OCI-LY7 (cell line): ENCODE results near the gene DPF3. TPM values are rescaled to one million over a fixed set of nuclear protein-coding genes. Genes with fewer than 3 reads are reported as not detected.

Experiments
- BruUV-seq: library from RNA; stranded (reverse); fragments of 400-500 nt; replicated peaks from 2 replicates; lab custom pipeline; 2021; lab: Mats Ljungman, UMichigan
- CTCF ChIA-PET: fragments of 300-600 bp; sonication (Branson Sonifier 250); formaldehyde crosslinking; loops from one replicate; lab custom pipeline; 2022; ENCODE audit warnings: antibody characterized with exemption; ENCODE audit not compliant: unreplicated experiment; lab: Charles Lee
- POLR2A ChIA-PET: fragments of 300-600 bp; sonication (Branson Sonifier 250); formaldehyde crosslinking; loops from one replicate; lab custom pipeline; 2022; ENCODE audit warnings: antibody characterized with exemption; lab: Charles Lee
- DNase-seq: peaks from one replicate; pipeline ENCODE4 v3.0.0-alpha.2; 2015; ENCODE audit warnings: low spot score
- H2AFZ ChIP-seq: fragments of 200-600 bp; sonication (generic), shearing (Covaris generic); 2 replicates; pipeline ENCODE4 v1.6.1; 2014; ENCODE audit warnings: mild to moderate bottlenecking, antibody characterized with exemption, low read length, moderate library complexity
- H3K27ac ChIP-seq: fragments of 200-600 bp; sonication (generic); 2 replicates; pipeline ENCODE4 v1.5.1; 2014; ENCODE audit warnings: mixed run types, low read depth, mild to moderate bottlenecking, moderate library complexity, low read length, inconsistent platforms; ENCODE audit not compliant: poor library complexity, severe bottlenecking
- H3K36me3 ChIP-seq: fragments of 200-600 bp; sonication (generic); 2 replicates; pipeline ENCODE4 v1.6.1; 2014; ENCODE audit warnings: mild to moderate bottlenecking, antibody characterized with exemption, low read length, moderate library complexity, mixed read lengths; ENCODE audit not compliant: insufficient read depth
- H3K4me1 ChIP-seq: fragments of 200-600 bp; sonication (generic); 2 replicates; pipeline ENCODE4 v1.5.1; 2014; ENCODE audit warnings: mild to moderate bottlenecking, low read length; ENCODE audit not compliant: insufficient read depth, poor library complexity, severe bottlenecking
- H3K4me2 ChIP-seq: fragments of 200-600 bp; sonication (generic); 2 replicates; pipeline ENCODE4 v1.6.1; 2014; ENCODE audit warnings: mild to moderate bottlenecking, low read length
- H3K4me3 ChIP-seq: fragments of 200-600 bp; sonication (generic); 2 replicates; pipeline ENCODE4 v1.5.1; 2014; ENCODE audit warnings: mild to moderate bottlenecking, low read depth, low read length; ENCODE audit not compliant: poor library complexity, severe bottlenecking
- H3K79me2 ChIP-seq: fragments of 200-600 bp; sonication (generic); 2 replicates; pipeline ENCODE4 v1.6.1; 2016; ENCODE audit warnings: low read depth, mild to moderate bottlenecking, low read length, moderate library complexity, mixed read lengths; ENCODE audit not compliant: insufficient read depth
- H3K9me2 ChIP-seq: fragments of 200-600 bp; sonication (generic); 2 replicates; pipeline ENCODE4 v1.6.1; 2016; ENCODE audit warnings: mild to moderate bottlenecking, low read length, mixed read lengths; ENCODE audit not compliant: insufficient read depth
- H3K9me3 ChIP-seq: fragments of 200-600 bp; sonication (generic); 2 replicates; pipeline ENCODE4 v1.6.1; 2014; ENCODE audit warnings: mild to moderate bottlenecking, mixed run types, low read length, mixed read lengths
- H4K20me1 ChIP-seq: fragments of 200-600 bp; sonication (generic); 2 replicates; pipeline ENCODE4 v1.6.1; 2014; ENCODE audit warnings: mild to moderate bottlenecking, antibody characterized with exemption, low read length, moderate library complexity, mixed read lengths; ENCODE audit not compliant: insufficient read depth
- CTCF ChIP-seq: fragments of 200-600 bp; sonication (generic); conservative IDR thresholded peaks from 2 replicates; pipeline ENCODE4 v1.5.1; 2014; ENCODE audit warnings: mild to moderate bottlenecking, antibody characterized with exemption, low read length, moderate library complexity, mixed read lengths
- EZH2phosphoT487 ChIP-seq: fragments of 200-600 bp; sonication (generic); IDR thresholded peaks from 2 replicates; pipeline ENCODE4 v1.6.1; 2018; ENCODE audit warnings: low read depth, borderline replicate concordance, mild to moderate bottlenecking, mixed run types, antibody characterized with exemption, low read length, moderate library complexity, mixed read lengths
- intact Hi-C: fragments of 100-400 bp; cut with micrococcal nuclease; formaldehyde crosslinking; loops from one replicate; pipeline ENCODE4 v1.10.0; 2022; ENCODE audit not compliant: unreplicated experiment
- total RNA-seq, 2 experiments: library from RNA; depleted of rRNA in 1 of 2; stranded (reverse); fragments of >200 nt in 1 of 2; shearing (Covaris generic) in 1 of 2; gene quantifications; 2 replicates each; pipeline ENCODE4 v1.2.3, GENCODE V29; 2014 to 2022

The DPF3 gene
- total RNA-seq, 2 experiments from 2014 or later = 0.42 TPM; not detected in 1

GRCh38 chr14:72883961-72884360, 9.9 kb downstream of the DPF3 start:
- Histone ChIP-seq H3K9me3 (no peaks in the 10 kb centered on the region), H4K20me1 (no peaks in the 10 kb centered on the region), H3K36me3 (no peaks in the 10 kb centered on the region), H3K4me1 (no peaks in the 10 kb centered on the region), H3K4me2 (no peak overlapping the region), H3K9me2 (no peaks in the 10 kb centered on the region), H2AFZ (no peak overlapping the region), H3K27ac (no peak overlapping the region), H3K4me3 (no peak overlapping the region), H3K79me2 (no peaks in the 10 kb centered on the region)
- TF ChIP-seq EZH2phosphoT487 = no peak
- intact Hi-C loops = no loop called here
- DNase-seq = no peak
- BruUV-seq = no TSS peak
- CTCF ChIA-PET = no interaction called here
- POLR2A ChIA-PET = interaction anchor here (0.6 kb wide), 1 partner anchor 301 kb away, joined by 5 read pairs; no protein-coding TSS in a partner anchor

- Histone ChIP-seq H4K20me1 (no peaks in the 10 kb centered on the region), H2AFZ (no peak overlapping the region), H3K36me3 (no peaks in the 10 kb centered on the region), H3K9me2 (no peaks in the 10 kb centered on the region), H3K4me2 (no peak overlapping the region), H3K4me1 (no peaks in the 10 kb centered on the region), H3K4me3 (no peak overlapping the region), H3K9me3 (no peaks in the 10 kb centered on the region), H3K79me2 (no peaks in the 10 kb centered on the region), H3K27ac (no peak overlapping the region)
- POLR2A ChIA-PET = no interaction called here
- intact Hi-C loops = no loop called here
- TF ChIP-seq CTCF (no peak), EZH2phosphoT487 (no peak)
- DNase-seq = no peak
- CTCF ChIA-PET = no interaction called here
- BruUV-seq = no TSS peak
These were observed 10.8 kb downstream of the DPF3 start for GRCh38 chr14:72883109-72883508.

- Histone ChIP-seq H3K27ac (no peak overlapping the region), H3K9me3 (no peaks in the 10 kb centered on the region), H3K36me3 (no peaks in the 10 kb centered on the region), H3K9me2 (no peaks in the 10 kb centered on the region), H4K20me1 (no peaks in the 10 kb centered on the region), H3K4me2 (no peak overlapping the region), H3K4me1 (no peaks in the 10 kb centered on the region), H3K4me3 (no peak overlapping the region), H2AFZ (no peak overlapping the region), H3K79me2 (no peaks in the 10 kb centered on the region)
- TF ChIP-seq EZH2phosphoT487 (no peak), CTCF (no peak)
- ChIA-PET POLR2A (no interaction called here), CTCF (no interaction called here)
- no peak for DNase-seq
- no TSS peak for BruUV-seq
- intact Hi-C loops = no loop called here
These were observed 11.4 kb downstream of the DPF3 start for GRCh38 chr14:72882463-72882862.
